SK-N-SH treated with all-trans-retinoic acid at 6 μM for 48 hours (cell line): ENCODE data around the gene SPTBN4.

Source experiments
- ATAC-seq: fragments of 200-7000 bp; cut with Tn5 transposase; 3 replicates; pipeline ENCODE4 v1.9.1; 2020; ENCODE audit warnings: mild to moderate bottlenecking, moderate library complexity
- BACH2 ChIP-seq: fragments of 250-450 bp; sonication (Bioruptor Pico); IDR thresholded peaks from 2 replicates; pipeline ENCODE4 v1.9.0; 2021; ENCODE audit warnings: mild to moderate bottlenecking, borderline replicate concordance
- CSDC2 ChIP-seq: fragments of 250-450 bp; sonication (Bioruptor Pico); IDR thresholded peaks from 2 replicates; pipeline ENCODE4 v1.5.0; 2020; ENCODE audit warnings: mild to moderate bottlenecking, moderate library complexity
- ESRRG ChIP-seq: fragments of 250-450 bp; sonication (Bioruptor Pico); IDR thresholded peaks from 2 replicates; pipeline ENCODE4 v1.6.1; 2021; ENCODE audit warnings: mild to moderate bottlenecking
- GLIS3 ChIP-seq: fragments of 250-450 bp; sonication (Bioruptor Pico); IDR thresholded peaks from 2 replicates; pipeline ENCODE4 v1.5.0; 2020; ENCODE audit warnings: mild to moderate bottlenecking, moderate library complexity
- OSR1 ChIP-seq: fragments of 250-450 bp; sonication (Bioruptor Pico); IDR thresholded peaks from 2 replicates; pipeline ENCODE4 v1.8.0; 2022; ENCODE audit warnings: moderate library complexity, mild to moderate bottlenecking, inconsistent platforms
- PATZ1 ChIP-seq: fragments of 250-450 bp; sonication (Bioruptor Pico); IDR thresholded peaks from 2 replicates; pipeline ENCODE4 v1.8.0; 2020; ENCODE audit warnings: mild to moderate bottlenecking, moderate library complexity, borderline replicate concordance
- PPARA ChIP-seq: fragments of 250-450 bp; sonication (Bioruptor Pico); IDR thresholded peaks from 2 replicates; pipeline ENCODE4 v1.5.0; 2020; ENCODE audit warnings: mild to moderate bottlenecking, borderline replicate concordance
- RARB ChIP-seq: fragments of 250-450 bp; sonication (Bioruptor Pico); IDR thresholded peaks from 2 replicates; pipeline ENCODE4 v1.8.0; 2021; ENCODE audit warnings: mild to moderate bottlenecking, moderate library complexity
- SNAI2 ChIP-seq: fragments of 250-450 bp; sonication (Bioruptor Pico); IDR thresholded peaks from 2 replicates; pipeline ENCODE4 v1.5.0; 2020; ENCODE audit warnings: mild to moderate bottlenecking, moderate library complexity
- TCF4 ChIP-seq: fragments of 250-450 bp; sonication (Bioruptor Pico); IDR thresholded peaks from 2 replicates; pipeline ENCODE4 v1.8.0; 2021; ENCODE audit warnings: mild to moderate bottlenecking, moderate library complexity, borderline replicate concordance
- TOX ChIP-seq: fragments of 250-450 bp; sonication (Bioruptor Pico); IDR thresholded peaks from 2 replicates; pipeline ENCODE4 v1.8.0; 2021; ENCODE audit warnings: mild to moderate bottlenecking, moderate library complexity, borderline replicate concordance
- TSHZ2 ChIP-seq: fragments of 250-450 bp; sonication (Bioruptor Pico); IDR thresholded peaks from 2 replicates; pipeline ENCODE4 v1.5.0; 2020; ENCODE audit warnings: mild to moderate bottlenecking, moderate library complexity
- ZC3H10 ChIP-seq: fragments of 250-450 bp; sonication (Bioruptor Pico); IDR thresholded peaks from 2 replicates; pipeline ENCODE4 v1.5.1; 2021; ENCODE audit warnings: mild to moderate bottlenecking, moderate library complexity
- ZFP3 ChIP-seq: fragments of 250-450 bp; sonication (Bioruptor Pico); IDR thresholded peaks from 2 replicates; pipeline ENCODE4 v1.5.0; 2020; ENCODE audit warnings: mild to moderate bottlenecking, moderate library complexity
- ZFP30 ChIP-seq: fragments of 450-650 bp; formaldehyde crosslinking; IDR thresholded peaks from 2 replicates; pipeline ENCODE4 v1.5.0; 2022; ENCODE audit warnings: mild to moderate bottlenecking, moderate library complexity
- ZNF565 ChIP-seq: fragments of 450-650 bp; formaldehyde crosslinking; conservative IDR thresholded peaks from 2 replicates; pipeline ENCODE4 v1.5.0; 2020; ENCODE audit warnings: low read depth, mild to moderate bottlenecking, moderate library complexity
- ZNF70 ChIP-seq: fragments of 450-650 bp; formaldehyde crosslinking; IDR thresholded peaks from 2 replicates; pipeline ENCODE4 v1.5.0; 2020; ENCODE audit warnings: mild to moderate bottlenecking, moderate library complexity
- ZNF8 ChIP-seq: fragments of 450-650 bp; formaldehyde crosslinking; IDR thresholded peaks from 2 replicates; pipeline ENCODE4 v1.5.0; 2020; ENCODE audit warnings: mild to moderate bottlenecking, moderate library complexity
- TF ChIP-seq, protein P1 (sequence below): fragments of 250-450 bp; sonication (Bioruptor Pico); IDR thresholded peaks from 2 replicates; pipeline ENCODE4 v1.8.0; 2021; ENCODE audit warnings: low read depth, mild to moderate bottlenecking, moderate library complexity, borderline replicate concordance
- TF ChIP-seq, protein P2 (sequence below): fragments of 250-450 bp; sonication (Bioruptor Pico); IDR thresholded peaks from 2 replicates; pipeline ENCODE4 v1.5.1; 2020; ENCODE audit warnings: low read depth, mild to moderate bottlenecking, moderate library complexity

SPTBN4 gene

DNA sequence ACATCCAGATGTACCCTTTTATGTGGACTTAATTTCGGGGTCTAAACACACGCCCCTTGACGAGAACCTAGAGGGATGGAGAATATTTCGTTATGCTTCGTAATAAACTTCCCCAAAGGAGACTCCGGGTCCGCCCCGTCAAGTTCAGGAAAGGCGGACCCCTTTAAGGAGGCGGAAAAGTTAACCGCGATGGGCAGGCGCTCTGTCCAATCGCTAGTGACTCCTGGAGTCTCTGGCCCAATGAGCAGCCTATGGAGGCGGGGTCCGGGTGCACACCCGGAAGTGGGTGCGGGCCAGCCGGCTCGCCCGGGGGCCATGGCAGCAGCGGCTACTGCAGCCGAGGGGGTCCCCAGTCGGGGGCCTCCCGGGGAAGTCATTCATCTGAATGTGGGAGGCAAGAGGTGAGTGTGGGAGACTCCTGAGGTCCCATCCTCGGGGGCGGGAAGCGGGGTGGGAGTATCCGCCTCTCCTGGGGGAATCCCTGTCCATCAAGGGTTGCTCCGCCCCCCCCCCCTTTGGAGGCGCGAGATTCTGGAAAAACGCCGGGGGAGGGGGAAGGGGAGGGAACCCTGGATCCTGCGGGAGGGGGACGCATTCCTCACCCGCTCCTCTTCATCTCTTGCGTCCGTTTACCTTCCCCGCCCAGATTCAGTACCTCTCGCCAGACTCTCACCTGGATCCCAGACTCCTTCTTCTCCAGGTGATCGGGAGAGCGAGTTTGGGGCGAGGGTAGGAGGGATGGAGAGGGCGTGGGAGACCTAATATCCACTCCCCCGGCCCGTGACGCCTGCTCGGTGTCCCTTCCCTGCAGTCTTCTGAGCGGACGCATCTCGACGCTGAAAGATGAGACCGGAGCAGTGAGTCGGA, 110.0 kb downstream of the SPTBN4 start, which contains the start of gene SHKBP1:
Gene SHKBP1, plus strand, starts transcription at position 289 of the 867 bp plus-strand sequence. Its CDS starts 27 bp downstream, at position 316.
- no peak for TF ChIP-seq GLIS3 (CRISPR knock-in tag)
- peak; percentile 45; the same call in 1 of the 2 replicates for TF ChIP-seq PATZ1 (CRISPR knock-in tag)
- ATAC-seq: peak; percentile 100

DNA sequence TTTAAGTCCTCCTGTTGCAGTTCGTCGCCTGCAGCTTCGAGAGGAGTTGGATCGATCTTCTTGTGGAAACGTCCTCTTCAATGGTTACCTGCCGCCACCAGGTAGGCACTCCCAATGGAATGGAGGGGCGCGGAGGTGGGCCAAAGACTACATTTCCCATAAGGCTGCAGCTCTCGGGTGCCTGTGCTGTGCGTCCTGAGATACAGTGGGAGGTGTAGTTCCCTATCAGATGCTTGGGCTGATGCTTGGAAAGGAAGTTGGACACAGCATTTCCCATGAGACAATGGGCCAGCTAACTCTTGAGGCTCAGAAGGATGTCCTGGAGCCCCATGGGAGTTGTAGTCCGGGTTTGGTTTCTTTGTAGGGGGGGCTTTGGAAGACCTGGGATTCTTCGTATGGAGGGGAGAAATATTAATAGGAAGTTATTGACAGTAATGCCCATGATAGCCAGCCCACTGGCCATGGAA, 111.7 kb downstream of the SPTBN4 start:
- no peak for TF ChIP-seq BACH2
- no peak for TF ChIP-seq ZNF70 (CRISPR knock-in tag)
- TF ChIP-seq ZFP3 (CRISPR knock-in tag): no peak
- TF ChIP-seq ZFP30 (CRISPR knock-in tag): no peak
- no peak for TF ChIP-seq ZNF8 (CRISPR knock-in tag)
- no peak for TF ChIP-seq ESRRG (CRISPR knock-in tag)
- TF ChIP-seq, protein P1, sequence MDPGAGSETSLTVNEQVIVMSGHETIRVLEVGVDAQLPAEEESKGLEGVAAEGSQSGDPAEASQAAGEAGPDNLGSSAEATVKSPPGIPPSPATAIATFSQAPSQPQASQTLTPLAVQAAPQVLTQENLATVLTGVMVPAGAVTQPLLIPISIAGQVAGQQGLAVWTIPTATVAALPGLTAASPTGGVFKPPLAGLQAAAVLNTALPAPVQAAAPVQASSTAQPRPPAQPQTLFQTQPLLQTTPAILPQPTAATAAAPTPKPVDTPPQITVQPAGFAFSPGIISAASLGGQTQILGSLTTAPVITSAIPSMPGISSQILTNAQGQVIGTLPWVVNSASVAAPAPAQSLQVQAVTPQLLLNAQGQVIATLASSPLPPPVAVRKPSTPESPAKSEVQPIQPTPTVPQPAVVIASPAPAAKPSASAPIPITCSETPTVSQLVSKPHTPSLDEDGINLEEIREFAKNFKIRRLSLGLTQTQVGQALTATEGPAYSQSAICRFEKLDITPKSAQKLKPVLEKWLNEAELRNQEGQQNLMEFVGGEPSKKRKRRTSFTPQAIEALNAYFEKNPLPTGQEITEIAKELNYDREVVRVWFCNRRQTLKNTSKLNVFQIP (CRISPR knock-in tag): no peak
- TF ChIP-seq TOX (CRISPR knock-in tag): no peak
- TF ChIP-seq, protein P2, sequence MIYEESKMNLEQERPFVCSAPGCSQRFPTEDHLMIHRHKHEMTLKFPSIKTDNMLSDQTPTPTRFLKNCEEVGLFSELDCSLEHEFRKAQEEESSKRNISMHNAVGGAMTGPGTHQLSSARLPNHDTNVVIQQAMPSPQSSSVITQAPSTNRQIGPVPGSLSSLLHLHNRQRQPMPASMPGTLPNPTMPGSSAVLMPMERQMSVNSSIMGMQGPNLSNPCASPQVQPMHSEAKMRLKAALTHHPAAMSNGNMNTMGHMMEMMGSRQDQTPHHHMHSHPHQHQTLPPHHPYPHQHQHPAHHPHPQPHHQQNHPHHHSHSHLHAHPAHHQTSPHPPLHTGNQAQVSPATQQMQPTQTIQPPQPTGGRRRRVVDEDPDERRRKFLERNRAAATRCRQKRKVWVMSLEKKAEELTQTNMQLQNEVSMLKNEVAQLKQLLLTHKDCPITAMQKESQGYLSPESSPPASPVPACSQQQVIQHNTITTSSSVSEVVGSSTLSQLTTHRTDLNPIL (CRISPR knock-in tag): no peak
- TF ChIP-seq GLIS3 (CRISPR knock-in tag): no peak
- TF ChIP-seq PPARA (CRISPR knock-in tag): no peak
- no peak for TF ChIP-seq SNAI2 (CRISPR knock-in tag)
- no peak for TF ChIP-seq PATZ1 (CRISPR knock-in tag)
- no peak for TF ChIP-seq CSDC2 (CRISPR knock-in tag)
- no peak for TF ChIP-seq ZNF565
- no peak for TF ChIP-seq TCF4 (CRISPR knock-in tag)
- TF ChIP-seq OSR1 (CRISPR knock-in tag): no peak
- no peak for TF ChIP-seq RARB (CRISPR knock-in tag)
- TF ChIP-seq TSHZ2 (CRISPR knock-in tag): no peak
- TF ChIP-seq ZC3H10: no peak
- ATAC-seq: peak; percentile 15; the same call in 2 of the 3 replicates

DNA sequence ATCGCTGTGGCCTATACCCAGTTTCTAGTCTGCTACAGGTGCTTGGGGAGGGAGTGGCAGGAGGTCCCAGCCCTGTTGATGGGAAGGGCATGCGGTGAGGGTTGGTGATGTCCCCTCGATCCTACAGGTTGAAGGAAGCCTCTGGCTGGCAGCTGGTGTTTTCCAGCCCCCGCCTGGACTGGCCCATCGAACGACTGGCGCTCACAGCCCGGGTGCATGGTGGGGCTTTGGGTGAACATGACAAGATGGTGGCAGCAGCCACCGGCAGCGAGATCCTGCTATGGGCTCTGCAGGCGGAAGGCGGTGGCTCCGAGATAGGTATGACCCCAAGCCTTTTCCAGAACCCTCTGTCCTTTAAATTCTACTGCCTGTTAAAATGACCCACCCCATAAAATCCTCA, 113.8 kb downstream of the SPTBN4 start:
- ATAC-seq: no peak
- TF ChIP-seq ESRRG (CRISPR knock-in tag): no peak
- no peak for TF ChIP-seq ZNF565
- TF ChIP-seq TSHZ2 (CRISPR knock-in tag): no peak
- no peak for TF ChIP-seq OSR1 (CRISPR knock-in tag)
- TF ChIP-seq BACH2: no peak
- TF ChIP-seq, protein P1 (CRISPR knock-in tag): no peak
- TF ChIP-seq CSDC2 (CRISPR knock-in tag): no peak
- TF ChIP-seq, all 23 proteins: peak for 0
